ENCODE data around the gene HSPB6.
"Not testable (repeated sequence)": the region's sequence is repeated elsewhere in the genome, so short reads cannot be mapped to it uniquely, and the experiment has no call there.

HSPB6 gene, protein sequence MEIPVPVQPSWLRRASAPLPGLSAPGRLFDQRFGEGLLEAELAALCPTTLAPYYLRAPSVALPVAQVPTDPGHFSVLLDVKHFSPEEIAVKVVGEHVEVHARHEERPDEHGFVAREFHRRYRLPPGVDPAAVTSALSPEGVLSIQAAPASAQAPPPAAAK

DNA sequence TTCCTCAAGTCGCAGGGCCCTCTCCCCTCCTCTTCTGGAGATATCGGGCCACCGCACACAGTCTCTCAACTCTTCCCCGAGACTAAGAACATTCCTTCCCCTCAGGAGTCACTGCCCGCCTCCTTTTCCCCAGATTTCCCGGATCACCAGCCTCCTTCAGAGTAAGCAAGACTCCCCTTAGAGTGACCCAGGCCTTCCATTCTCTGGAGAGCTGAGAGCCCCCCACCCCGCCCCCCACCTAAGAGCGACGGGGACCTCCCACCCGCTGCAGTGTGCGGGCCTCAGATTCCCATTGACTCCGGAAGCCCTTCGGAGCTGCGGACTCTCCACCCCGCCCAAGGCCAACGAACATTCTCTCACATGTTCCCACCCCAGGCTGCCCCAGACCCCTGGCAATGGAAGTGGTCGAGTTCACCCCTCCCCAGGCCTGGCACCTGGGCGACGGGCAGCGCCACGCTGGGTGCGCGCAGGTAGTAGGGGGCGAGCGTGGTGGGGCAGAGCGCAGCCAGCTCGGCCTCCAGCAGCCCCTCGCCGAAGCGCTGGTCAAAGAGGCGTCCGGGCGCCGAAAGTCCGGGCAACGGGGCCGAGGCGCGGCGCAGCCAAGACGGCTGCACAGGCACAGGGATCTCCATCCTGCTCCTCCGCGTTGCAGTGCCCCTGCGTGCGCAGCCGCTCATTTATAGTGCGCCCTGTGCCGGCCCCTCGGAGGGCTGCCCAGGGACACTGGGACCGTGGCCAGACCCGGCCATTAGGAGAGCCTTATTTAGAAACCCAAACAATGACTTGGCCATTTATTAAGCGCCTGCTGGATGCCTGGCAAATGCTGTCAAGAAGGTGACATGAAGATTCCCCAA, at the start of gene HSPB6:
Gene HSPB6 (minus strand): TSS at position 653 of the 854 bp plus-strand sequence. CDS start 21 bp downstream, at position 632.
- no peak for DNase-seq

DNA sequence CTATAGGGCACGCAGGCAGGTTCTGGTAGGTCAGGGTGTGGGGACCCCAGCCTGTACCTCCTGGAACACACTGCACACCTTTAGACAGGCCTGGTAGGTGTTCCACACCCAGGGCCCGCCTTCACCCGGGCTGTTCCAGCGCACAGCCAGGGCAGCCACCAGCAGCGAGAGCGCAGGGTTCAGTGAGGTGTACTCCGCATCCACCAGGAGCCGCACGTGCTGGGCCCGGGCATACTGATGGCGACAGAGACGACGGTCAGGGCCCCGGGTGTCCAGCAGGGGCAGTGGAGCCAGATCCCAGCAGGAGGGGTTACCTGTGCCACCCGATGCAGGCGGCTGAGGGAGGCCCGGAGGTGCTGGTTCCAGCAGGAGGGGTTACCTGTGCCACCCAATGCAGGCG, 49.8 kb upstream of the HSPB6 start:
- DNase-seq = no peak

DNA sequence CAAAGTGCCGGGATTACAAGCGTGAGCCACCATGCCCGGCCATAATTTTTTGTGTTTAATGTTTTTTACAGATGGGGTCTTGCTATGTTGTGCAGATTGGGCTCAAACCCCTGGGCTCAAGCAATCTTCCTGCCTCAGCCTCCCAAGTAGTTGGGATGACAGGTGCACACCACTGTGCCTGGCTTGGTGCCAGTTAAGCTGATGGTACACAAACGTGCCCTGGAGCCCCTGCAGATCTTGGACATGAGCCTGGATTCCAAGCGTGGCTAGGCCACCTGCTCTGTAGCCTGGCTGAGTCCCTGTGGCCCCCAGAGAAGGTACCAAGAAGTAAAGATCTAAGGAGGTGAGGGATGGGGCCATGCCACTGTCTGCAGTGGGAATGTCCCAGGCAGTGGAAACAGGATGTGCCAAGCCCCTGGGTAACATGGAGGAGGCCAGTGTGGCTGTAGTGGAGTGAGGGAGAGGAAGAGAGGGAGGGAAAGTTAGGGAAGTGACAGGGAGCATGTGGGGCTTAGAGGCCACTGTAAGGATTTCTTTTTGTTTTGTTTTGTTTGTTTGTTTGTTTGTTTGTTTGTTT, 48.8 kb upstream of the HSPB6 start:
- DNase-seq = peak; percentile 16

DNA sequence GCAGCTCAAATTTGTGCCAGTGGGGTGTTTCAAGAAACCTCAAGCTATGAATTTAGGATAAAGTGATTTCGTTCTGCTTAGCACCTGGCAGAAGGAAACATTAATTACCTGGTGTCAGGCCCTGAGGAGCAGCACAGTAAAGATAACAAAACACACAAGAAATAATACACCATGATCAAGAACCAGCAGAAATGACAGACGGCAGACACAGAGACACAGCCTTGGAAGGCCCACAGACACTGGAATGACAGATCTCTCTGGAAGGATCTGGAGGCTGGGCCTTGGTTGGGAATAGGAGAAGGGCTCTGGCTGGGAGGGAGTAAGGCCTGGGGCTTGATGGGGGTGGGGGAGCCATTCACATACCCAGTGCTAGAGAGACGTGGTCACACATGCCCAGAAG, 45.0 kb upstream of the HSPB6 start:
- DNase-seq = no peak

DNA sequence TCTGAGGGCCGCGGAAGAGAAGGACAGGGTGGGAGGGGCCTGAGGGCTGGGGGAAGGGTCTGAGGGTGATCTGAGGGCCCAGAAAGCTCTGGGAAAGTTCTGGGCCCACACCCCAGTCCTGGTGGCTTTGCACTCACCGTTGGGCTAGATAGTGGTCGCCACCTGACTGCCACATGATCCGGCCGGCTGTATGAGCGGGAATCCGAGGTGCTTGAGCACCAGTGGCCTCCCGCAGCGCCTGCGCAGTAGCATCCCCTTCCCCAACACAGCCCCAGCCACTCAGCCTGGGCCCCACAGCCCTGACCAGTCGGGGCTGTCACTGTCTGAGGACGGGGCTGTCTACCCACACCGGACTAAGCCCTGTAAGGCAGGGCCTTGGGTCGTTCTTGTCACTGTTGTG, 40.8 kb upstream of the HSPB6 start:
- no peak for DNase-seq

DNA sequence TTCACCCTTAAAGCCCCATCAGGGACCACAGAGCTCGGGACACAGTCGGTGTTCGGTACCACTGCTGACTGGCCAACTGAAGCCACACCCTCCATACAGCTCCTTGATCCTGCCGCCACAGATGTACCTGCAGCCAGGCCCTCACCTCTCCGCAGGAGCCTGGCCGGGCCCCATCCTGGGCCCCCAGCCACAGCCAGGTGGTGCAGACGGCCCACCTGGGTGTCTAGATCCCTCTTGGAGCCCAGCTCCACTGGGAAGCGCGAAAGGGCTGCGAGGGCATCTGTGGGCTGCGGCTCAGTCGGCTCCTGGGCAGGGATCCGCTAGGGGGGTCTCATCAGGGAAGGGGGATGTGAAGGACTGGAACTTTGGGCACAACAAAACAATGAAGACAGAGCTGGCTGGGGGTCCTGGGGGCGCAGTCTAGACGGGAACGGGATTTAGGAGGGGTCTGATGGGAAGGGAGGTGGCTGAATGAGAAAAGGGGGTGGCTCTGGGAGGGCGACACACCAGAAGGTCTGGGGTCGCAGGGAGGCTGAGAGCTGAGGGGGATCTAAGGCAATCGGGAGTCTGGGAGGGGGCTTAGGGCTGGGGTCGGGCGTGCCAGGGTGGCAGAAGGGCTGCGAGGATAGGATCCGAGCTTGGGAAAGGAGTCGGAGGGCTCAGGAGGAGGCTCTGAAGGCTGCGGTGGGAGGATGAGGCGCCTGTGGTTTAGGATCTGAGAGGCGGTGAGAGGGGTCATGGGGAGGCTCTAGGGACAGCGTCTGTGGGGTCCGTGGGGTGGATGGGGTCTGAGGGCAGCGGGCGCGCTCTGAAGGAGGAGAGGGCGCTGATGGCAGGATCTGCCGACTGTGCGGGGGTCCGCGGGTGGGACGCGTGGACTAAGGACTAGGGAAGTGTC, 40.1 kb upstream of the HSPB6 start:
- DNase-seq = no peak

DNA sequence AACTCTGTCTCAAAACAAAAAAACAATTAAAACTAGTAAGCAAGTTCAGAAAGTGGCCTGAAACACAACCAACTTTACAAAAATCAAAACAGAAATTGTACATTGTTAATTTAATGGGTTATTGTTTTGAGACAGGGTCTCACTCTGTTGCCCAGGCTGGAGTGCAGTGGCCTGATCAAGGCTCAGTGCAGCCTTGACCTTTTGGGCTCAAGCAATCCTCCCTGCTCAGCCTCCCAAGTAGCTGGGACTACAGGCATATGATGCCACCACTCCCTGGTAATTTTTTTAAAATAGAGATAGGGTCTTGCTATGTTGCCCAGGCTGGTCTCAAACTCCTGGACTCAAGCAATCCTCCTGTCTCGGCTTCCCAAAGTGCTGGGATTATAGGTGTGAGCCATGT, 38.7 kb upstream of the HSPB6 start:
- not testable (repeated sequence) for DNase-seq

DNA sequence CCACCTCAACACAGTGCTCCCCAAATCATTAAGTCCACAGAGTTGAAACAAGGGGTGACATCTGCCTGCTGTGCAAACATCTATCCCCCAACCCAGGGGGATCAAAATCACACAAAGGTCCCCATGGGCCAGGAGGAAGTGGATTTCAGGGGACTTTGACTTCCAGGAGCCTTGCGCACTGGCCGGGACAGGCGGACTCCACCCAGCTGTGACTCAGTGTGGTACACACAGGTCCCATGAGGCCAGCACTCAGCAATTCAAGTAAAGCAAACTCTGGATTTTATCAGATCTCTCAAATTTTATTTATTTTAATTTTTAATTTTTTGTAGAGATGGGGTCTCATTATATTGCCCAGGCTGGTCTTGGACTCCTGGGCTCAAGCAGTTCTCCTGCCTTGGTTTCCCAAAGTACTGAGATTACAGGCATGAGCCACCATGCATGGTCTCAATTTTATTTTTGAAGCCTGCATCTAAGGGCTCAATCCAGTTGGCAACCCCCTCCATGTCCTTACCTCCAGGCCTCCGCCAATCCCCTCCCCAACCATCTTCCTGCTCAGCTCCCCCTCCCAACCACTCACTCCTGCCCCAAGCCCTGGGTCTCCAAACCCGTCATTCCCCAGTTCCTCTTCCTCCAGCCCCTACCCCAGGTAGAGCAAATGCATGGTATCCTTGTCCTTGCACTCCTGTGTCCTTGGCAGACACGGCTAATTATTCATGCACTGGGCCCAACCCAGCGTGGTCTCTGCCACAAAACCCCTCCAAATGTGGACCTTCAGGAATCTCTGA, 36.7 kb upstream of the HSPB6 start:
- no peak for DNase-seq

DNA sequence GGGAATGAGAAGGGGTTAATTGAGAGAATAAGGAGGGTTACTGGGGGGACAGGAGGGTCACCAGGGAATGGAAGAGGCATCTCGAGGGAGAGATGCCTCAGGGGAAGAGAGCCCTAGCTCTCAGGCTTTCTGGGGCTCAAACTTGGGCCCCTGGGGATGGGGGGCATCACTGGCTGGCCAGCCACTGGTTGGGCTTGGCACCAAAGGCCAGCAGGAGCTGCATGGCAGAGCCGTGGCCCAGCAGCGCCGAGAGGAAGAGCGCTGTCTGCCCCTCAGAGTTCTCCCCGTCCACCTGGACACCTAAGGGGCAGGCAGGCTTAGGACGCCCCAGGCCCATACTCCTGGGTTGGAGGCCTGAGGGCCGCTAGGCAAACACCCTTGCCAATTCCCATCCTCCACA, 36.1 kb upstream of the HSPB6 start:
- no peak for DNase-seq

DNA sequence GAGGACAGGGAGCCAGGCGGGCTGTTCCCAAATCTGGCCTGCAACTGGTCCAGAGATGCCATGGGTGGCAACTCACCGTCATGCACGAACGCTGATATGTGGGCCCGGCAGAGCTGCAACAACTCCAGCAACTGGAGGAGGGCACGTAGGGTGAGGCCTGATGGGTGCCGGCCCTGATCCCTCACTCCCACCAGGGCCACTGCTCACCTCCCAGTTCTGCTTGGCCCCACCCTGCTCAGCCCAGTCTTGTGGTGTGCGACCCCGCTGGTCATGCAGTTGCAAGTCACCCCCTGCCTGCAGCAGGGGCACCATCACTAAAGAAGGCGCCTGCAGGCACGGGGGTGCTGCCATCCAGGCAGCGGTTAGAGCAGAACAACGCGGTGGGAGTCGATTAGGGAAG, 35.5 kb upstream of the HSPB6 start:
- no peak for DNase-seq

DNA sequence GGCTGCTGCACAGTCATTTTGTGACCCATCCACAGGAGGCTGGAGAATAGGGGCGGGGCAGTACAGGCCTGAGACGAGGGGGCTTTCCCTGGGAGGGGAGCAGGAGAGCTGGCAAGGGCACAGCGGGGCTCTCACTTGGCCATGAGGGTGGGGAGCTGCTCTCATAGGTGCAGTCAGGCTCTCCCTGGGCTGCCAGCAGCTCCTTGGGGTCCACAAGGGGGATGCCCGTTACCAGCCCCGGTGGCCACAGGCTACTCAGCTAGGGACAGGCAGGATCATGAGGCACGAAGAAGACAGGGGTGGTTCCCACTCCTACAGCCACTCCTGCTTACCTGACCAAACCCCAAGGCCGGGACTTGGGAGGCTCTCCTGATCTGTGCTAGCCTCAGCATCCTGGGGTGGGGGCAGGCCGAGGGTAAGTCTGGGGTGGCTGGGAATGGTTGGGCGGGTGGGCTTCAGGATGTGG, 35.0 kb upstream of the HSPB6 start:
- DNase-seq = no peak

DNA sequence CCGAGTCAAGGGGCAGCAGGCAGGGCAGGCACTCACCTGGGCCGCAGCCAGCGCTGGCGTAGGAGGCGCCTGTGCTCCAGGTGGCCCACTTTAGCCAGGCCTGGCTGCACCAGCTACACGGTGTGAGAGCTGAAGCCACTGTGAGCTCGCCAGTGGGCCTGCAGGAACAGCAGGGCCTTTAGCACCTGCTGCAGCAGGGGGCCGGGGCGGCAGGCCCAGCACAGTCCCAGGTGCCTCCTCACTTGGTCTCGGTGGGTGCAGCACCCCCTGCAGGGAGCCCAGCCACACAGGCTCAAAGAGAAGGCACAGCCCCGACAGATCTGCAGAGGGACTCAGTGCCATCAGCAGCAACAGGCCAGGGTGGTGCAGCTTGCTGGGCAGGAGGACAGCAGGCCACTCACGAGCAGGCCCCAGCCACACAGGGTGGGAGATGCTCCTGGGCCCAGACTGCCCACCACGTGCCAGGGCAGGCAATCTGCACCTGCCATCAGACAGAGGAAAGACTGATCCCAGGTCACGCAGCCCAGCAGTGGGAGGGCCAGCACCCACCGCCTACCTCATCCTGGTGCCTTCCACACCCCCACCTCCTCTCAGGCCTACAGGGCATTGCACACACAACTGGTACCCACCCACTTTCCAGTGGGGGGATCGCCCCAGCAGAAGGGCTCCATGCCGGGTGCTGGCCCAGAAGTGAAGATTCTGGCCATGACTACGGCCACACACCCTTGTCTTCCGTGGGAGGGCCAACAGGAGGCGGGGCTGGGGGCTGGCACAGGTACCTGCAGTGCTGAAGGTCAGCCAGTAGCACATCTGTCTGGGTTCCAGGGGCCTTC, 34.4 kb upstream of the HSPB6 start:
- DNase-seq = no peak

DNA sequence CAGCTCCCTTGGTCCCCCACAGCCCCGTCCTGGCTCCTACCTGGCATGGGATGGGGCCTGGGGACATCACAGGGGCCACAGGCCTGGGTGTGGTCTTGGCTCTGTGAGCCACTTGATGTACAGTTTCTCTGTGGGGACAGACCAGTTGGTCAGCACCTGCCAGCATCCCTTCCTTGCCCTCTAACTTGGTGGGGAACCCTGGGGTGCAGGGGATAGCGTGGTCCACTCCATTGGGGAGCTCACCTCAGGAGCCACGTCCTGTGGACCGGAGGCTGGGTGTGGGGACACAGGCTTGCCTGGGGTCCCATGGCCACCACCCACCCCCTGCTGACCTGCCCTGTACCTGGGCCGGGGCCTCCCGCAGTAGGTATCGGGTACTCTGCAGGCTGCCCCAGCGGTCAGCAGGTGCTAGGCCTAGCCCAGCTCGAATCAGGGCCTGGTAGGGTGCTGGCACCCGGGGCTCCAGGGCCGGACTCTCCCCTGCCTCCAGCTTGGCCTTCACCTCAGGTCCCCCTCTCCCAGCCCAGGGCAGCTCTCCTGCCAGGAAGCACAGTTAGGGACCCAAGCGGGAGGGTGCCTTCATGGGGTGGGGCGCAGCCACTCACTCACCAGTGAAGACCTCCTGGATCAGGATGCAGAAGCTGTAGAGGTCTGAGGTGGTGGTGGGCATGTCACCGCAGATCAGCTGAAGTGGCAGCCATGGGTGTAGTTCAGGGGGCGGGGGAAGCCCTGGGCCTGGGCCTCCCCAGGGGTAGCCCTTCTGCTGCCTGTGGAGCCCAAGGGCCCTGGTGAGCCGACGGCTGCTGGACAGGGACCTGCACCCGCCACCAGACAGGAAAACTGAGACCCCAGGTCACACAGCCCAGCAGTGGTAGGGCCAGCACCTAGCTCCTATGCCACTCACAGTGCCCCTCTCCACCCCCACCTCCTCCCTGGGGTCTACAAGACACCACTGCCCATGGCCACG, 33.4 kb upstream of the HSPB6 start:
- no peak for DNase-seq

DNA sequence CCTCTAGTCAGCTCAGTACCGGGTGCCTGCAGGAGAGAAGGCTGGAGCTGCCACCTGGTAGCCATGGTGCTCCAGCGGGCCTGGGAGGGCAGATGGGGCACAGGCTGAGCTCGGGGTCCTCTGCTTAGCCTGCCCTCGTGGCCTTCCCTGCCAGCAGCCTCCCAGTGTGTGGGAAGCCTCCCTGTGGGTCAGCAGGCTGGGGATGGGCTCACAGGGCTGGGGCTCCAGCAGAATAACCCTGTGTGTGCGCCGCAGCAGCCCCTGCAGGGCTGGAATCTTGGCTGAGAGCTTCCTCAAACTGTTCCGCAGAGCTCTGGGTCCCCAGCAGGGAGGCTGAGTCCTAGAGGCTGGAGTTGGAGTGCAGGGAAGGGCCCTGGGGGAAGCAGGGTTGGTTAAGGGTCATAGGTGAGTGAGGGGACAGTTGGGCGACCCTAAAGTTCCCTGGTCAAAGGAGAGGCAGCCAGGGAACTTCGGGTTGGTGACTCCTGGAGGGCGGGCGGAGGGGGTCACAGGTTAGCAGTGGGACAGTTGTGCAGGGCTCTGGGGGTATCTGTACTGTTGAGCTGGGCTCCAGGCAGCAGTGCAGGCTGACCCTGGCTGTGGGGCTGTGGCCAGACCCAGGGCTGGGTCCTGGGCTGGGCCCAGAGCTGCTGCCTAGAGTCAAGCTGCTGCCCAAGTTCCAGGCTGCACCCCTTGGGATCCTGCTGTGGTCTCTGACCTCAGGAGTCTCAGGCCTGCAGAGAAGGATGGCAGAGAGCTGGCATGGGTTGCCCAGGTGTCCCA, 32.6 kb upstream of the HSPB6 start:
- DNase-seq = no peak

DNA sequence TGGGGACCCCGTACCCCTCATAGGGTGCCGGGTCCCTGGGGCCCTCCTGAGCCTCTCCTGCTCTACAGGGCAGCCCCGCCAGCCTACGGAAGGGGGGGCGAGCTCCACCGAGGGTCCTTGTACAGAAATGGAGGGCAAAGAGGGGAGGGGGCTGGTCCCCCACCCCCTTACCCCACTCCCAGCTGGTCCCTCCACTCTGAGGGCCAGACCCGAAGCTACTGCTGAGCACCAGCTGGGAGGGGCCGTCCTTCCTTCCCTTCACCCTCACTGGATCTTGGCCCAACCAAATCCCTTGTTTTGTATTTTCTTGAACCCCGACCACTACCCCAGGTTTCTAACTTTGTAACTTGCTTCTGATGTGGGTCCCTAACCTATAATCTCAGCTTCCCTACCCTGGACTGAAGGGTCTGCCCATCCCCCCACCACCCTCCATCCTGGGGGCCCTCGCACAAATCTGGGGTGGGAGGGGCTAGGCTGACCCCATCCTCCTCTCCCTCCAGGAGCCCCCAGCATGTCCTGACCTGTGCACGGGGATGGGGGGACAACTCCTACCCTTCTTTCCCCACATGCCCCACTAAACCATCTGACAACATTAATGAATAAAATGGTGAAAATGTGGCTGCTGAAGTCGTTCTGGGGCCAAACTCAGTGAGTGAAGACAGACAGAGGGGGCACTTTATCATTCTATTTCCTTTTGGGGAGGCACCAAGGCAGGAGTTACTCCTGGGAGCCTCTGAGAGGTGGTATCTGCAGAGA, 31.6 kb upstream of the HSPB6 start:
- no peak for DNase-seq

DNA sequence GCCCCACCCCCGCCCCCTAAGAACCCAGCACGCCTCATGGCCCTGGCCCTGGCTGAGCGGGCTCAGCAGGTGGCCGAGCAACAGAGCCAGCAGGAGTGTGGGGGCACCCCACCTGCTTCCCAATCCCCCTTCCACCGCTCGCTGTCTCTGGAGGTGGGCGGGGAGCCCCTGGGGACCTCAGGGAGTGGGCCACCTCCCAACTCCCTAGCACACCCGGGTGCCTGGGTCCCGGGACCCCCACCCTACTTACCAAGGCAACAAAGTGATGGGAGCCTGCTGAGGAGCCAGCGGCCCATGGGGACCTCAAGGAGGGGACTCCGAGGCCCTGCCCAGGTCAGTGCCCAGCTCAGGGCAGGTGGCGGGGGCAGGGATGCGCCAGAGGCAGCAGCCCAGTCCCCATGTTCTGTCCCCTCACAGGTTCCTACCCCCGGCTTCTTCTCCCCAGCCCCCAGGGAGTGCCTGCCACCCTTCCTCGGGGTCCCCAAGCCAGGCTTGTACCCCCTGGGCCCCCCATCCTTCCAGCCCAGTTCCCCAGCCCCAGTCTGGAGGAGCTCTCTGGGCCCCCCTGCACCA, 30.5 kb upstream of the HSPB6 start:
- no peak for DNase-seq

DNA sequence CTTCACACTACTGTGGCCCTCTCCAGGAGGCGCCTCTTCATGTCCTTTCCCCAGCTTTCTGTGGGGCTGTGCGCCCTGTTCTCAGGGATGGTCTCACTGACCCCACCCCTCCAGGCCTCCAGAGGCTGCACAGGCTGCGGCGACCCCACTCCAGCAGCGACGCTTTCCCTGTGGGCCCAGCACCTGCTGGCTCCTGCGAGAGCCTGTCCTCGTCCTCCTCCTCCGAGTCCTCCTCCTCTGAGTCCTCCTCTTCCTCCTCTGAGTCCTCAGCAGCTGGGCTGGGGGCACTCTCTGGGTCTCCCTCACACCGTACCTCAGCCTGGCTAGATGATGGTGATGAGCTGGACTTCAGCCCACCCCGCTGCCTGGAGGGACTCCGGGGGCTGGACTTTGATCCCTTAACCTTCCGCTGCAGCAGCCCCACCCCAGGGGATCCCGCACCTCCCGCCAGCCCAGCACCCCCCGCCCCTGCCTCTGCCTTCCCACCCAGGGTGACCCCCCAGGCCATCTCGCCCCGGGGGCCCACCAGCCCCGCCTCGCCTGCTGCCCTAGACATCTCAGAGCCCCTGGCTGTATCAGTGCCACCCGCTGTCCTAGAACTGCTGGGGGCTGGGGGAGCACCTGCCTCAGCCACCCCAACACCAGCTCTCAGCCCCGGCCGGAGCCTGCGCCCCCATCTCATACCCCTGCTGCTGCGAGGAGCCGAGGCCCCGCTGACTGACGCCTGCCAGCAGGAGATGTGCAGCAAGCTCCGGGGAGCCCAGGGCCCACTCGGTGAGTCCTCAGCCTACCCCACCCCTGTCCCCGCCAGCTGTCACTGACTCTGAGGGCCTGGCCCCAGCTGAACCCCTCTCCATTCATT, 29.7 kb upstream of the HSPB6 start:
- no peak for DNase-seq
